ENCODE data around the gene SLC39A11. TPM values are rescaled to one million over a fixed set of nuclear protein-coding genes. Genes with fewer than 3 reads are reported as not detected.
A peak's percentile ranks its signal among the peaks of the same experiment; 100 is the strongest.

The SLC39A11 gene
- total RNA-seq, 4 donors from 2014 or later, result 23.0 to 30.9 (median 27.6) TPM

DNA sequence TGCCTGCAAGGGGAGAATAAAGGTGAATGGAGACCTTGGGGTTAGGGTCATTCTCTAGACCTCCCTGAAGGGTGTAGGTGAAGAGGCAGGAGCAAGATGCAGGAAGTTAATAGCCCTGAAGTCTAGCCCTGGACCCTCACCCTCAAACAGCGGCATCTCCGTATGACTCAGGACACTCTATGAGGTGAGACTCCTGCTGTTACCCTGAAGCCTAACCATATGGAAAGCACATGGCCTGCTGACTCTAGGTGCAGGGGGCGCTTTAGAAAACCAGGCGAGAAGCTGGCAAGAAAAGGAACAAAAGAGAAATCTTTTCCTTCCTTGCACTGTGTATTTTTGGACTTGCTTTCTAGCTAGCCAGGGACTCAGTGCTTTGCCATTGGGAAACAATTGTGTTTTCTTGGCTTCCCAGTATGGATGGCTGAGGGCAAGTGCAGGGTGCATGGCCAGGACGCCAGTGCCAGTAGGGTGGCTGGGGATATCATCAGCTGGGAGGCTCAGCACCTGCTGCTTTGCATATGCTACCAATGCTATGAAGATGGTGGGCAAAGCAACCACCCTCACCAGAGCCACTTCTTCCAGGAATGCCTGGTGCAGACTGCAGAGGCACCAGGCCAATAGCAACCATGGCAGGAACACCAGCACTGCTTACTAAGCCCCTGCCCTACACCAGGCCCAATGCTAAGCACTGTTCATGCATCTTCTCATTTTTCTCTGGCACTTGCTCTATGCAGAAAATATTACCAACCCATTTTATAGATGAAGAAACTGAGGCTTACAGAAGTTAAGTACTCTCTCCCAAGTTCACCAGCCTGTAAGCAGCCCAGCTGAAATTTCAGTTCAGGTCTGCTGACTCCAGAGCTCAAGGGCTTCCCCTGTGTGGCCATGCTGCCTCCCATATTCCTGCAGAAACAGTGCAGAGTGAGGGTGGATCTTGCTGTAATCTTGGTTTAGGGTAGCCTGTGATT is 425.1 kb downstream of the SLC39A11 start:
- intact Hi-C loops (cut with DNase I), result no loop called here
- H3K27me3 ChIP-seq, result no peaks in the 10 kb centered on the region
- DNase-seq, result no peak
- WGBS, 2 donors, result 84 to 88% methylated on average over 3 to 5 of the region's 5 CpGs
- no peak overlapping the region for H3K27ac ChIP-seq
- peaks cover 6 to 13% (median 6%) of the 10 kb centered on the region in 3 donors for H3K4me1 ChIP-seq
- TF ChIP-seq, protein P1, sequence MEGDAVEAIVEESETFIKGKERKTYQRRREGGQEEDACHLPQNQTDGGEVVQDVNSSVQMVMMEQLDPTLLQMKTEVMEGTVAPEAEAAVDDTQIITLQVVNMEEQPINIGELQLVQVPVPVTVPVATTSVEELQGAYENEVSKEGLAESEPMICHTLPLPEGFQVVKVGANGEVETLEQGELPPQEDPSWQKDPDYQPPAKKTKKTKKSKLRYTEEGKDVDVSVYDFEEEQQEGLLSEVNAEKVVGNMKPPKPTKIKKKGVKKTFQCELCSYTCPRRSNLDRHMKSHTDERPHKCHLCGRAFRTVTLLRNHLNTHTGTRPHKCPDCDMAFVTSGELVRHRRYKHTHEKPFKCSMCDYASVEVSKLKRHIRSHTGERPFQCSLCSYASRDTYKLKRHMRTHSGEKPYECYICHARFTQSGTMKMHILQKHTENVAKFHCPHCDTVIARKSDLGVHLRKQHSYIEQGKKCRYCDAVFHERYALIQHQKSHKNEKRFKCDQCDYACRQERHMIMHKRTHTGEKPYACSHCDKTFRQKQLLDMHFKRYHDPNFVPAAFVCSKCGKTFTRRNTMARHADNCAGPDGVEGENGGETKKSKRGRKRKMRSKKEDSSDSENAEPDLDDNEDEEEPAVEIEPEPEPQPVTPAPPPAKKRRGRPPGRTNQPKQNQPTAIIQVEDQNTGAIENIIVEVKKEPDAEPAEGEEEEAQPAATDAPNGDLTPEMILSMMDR (IDR thresholded peaks at IDR 0.05), result no peak
- TF ChIP-seq POLR2A (IDR thresholded peaks at IDR 0.05), result no peak
- no peaks in the 10 kb centered on the region for H3K9me3 ChIP-seq
- H3K36me3 ChIP-seq, result no peaks in the 10 kb centered on the region
- no peak overlapping the region for H3K4me3 ChIP-seq

DNA sequence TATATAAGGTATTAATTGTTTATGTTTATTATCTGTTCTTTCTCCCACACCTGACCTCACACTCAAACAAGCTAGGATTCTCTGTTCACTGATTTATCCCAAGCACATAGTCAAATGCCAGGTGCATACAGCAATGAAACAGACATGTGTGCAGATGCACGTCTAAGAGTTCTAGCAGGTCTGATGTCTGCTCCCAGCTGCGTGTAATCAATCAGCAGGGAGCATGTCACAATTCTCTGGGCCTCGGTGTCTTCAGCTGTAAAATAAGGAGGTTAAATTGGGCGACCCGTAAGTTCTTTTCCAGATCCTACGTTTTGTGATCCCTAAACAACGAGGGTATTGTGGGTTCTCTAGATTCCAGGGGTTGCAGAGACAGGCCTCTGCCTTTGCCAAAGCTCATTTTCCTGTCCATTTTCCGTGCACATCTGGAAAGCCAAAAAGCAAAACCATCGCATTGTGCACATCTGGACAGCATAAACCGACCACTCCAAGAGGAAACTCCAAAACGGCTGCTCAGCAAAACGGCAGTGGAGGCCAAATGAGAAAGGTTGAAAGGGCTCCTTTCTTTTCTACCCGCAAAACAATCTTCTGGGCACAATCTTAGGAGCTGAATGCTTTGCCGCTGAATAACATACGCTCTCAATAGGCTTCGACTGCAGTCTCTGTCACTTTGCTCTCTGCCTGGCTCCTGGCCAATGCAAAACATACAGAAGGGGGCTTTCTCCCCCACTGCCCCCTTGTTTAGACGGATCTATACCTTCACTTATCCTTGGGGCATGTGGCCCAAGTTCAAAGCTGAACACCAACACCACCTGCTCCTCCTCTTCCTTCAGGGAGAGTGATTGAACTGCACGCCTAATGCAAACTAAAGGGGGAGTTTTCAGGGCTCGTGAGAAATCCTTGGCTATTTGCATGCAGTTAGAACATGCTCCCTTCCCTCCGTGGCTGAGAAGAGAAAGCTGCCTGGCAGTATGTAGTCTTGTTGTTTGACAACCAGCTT is 426.3 kb downstream of the SLC39A11 start:
- no peak for TF ChIP-seq POLR2A (IDR thresholded peaks at IDR 0.05)
- TF ChIP-seq, protein P1 (IDR thresholded peaks at IDR 0.05), result no peak
- Histone ChIP-seq H3K4me1 (peaks cover 14 to 24% (median 14%) of the 10 kb centered on the region in 3 donors), H3K27ac (no peak overlapping the region), H3K27me3 (no peaks in the 10 kb centered on the region), H3K4me3 (no peak overlapping the region), H3K9me3 (no peaks in the 10 kb centered on the region), H3K36me3 (no peaks in the 10 kb centered on the region)
- 27 to 57% methylated on average over 15 to 20 of the region's 20 CpGs for WGBS, 2 donors
- intact Hi-C loops (cut with DNase I), result no loop called here
- DNase-seq, result no peak

DNA sequence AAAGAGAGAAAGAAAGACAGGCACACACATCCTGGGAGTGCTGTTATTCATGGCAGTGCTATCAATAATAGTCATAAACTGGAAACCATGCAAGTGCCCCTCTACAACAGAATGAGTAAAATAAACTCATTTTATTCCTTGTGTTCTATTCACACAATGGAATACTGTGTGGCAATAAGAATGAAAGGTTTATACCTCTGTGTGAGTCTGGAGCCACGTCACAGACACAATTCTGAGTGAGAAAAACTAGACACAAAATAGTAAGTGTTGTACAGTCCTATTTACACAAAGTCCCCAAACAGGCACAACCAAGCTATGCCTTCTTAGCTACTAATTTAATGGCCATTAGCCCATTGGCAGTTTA is 429.7 kb downstream of the SLC39A11 start:
- Histone ChIP-seq H3K9me3 (no peaks in the 10 kb centered on the region), H3K4me1 (peaks cover 14 to 32% (median 18%) of the 10 kb centered on the region in 3 donors), H3K27me3 (no peaks in the 10 kb centered on the region), H3K4me3 (no peak overlapping the region), H3K27ac (no peak overlapping the region), H3K36me3 (no peaks in the 10 kb centered on the region)
- DNase-seq, result no peak
- intact Hi-C loops (cut with DNase I), result no loop called here
- no peak for TF ChIP-seq POLR2A (IDR thresholded peaks at IDR 0.05)
- WGBS, 2 donors, result 74 to 75% methylated on average over 1 of the region's 1 CpG

DNA sequence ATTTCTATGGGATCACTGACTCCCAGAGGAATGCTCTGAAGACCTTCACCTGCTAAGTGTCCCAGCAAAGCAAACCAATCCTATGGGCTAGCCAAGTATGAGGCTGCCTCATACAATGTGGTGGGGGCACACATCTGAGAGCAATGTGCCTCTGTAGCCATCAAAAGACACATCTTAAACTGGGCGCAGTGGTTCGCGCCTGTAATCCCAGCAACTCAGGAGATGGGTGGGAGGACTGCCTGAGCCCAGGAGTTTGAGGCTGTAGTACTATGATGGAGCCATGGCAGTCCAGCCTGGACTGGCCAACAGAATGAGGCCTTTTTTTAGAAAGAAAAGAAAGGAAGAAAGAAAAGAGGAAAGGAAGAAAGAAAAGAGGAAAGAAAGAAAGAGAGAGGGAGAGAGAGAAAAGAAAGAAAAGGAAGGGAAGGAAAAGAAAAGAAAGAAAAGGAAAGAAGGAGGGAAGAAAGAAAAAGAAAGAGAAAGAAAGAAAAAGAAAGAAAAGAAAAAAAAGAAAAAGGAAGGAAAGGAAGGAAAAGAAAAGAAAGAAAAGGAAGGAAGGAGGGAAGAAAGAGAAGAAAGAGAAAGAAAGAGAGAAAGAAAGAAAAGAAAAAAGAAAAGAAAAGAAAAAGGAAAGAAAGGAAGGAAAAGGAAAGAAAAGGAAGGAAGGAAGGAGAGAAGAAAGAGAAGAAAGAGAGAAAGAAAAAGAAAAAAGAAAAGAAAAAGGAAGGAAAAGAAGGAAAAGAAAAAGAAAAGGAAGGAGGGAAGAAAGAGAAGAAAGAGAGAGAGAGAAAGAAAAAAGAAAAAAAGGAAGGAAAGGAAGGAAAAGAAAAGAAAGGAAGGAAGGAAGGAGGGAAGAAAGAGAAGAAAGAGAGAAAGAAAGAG is 430.3 kb downstream of the SLC39A11 start:
- Histone ChIP-seq H3K27me3 (no peaks in the 10 kb centered on the region), H3K27ac (peak overlapping the region in 2 of 4 donors; percentile 14 to 29), H3K36me3 (no peaks in the 10 kb centered on the region), H3K4me1 (peaks cover 14 to 32% (median 18%) of the 10 kb centered on the region in 3 donors), H3K4me3 (no peak overlapping the region), H3K9me3 (no peaks in the 10 kb centered on the region)
- 49 to 92% methylated on average over 2 to 3 of the region's 3 CpGs for WGBS, 2 donors
- intact Hi-C loops (cut with DNase I), result no loop called here
- TF ChIP-seq POLR2A (IDR thresholded peaks at IDR 0.05), result no peak
- TF ChIP-seq, protein P1 (IDR thresholded peaks at IDR 0.05), result no peak
- no peak for DNase-seq

Measured in esophagus squamous epithelium (tissue), 5 donors.